ENCODE results near the gene MPPED1. TPM values are rescaled to one million over a fixed set of nuclear protein-coding genes. Genes with fewer than 3 reads are reported as not detected.

MPPED1 gene
- total RNA-seq, 1 experiment from 2014 or later = 0.28 TPM

- H2BK5ac ChIP-seq (ENCODE audit: insufficient read length, low read length) = no peak overlapping the region
- H2BK15ac ChIP-seq (ENCODE audit: low read depth, low read length) = no peak overlapping the region
- H3K4ac ChIP-seq (ENCODE audit: low read depth, low read length) = no peak overlapping the region
- no peak overlapping the region for H3K9ac ChIP-seq (ENCODE audit: extremely low read depth, insufficient read length, low read length)
- H4K5ac ChIP-seq (ENCODE audit: insufficient read length, low read depth, low read length) = no peak overlapping the region
- no peaks in the 10 kb centered on the region for H3K4me1 ChIP-seq (ENCODE audit: insufficient read depth, low read length)
- DNase-seq = no peak
- no peak overlapping the region for H2BK12ac ChIP-seq (ENCODE audit: insufficient read length, low read depth, low read length)
- no peak overlapping the region for H2BK20ac ChIP-seq (ENCODE audit: low read depth, low read length, poor library complexity, severe bottlenecking)
- H3K4me2 ChIP-seq (ENCODE audit: insufficient read depth, insufficient read length, low read length) = no peak overlapping the region
- no peak overlapping the region for H3K18ac ChIP-seq (ENCODE audit: insufficient read length, low read depth, low read length)
- Mint-ChIP-seq H3K4me3 (no peak overlapping the region), H3K27ac (no peak overlapping the region), H3K36me3 (ENCODE audit: insufficient read depth in 1 of 3, low read depth in 3 of 3) (no peaks in the 10 kb centered on the region), H3K27me3 (ENCODE audit: low read depth) (peaks cover 9% of the 10 kb centered on the region), H3K9me3 (no peaks in the 10 kb centered on the region), H3K4me1 (peaks cover 11 to 14% of the 10 kb centered on the region in 2 experiments)
- H3K23me2 ChIP-seq (ENCODE audit: insufficient read length, low read depth, low read length, poor library complexity, severe bottlenecking) = no peaks in the 10 kb centered on the region
- no peak overlapping the region for H4K91ac ChIP-seq (ENCODE audit: insufficient read length, low read depth, low read length)
- H3K9me3 ChIP-seq (ENCODE audit: control insufficient read depth, low read depth, low read length) = no peaks in the 10 kb centered on the region
- no peaks in the 10 kb centered on the region for H3K79me1 ChIP-seq (ENCODE audit: insufficient read depth, low read depth, low read length, poor library complexity, severe bottlenecking)
- no peaks in the 10 kb centered on the region for H4K20me1 ChIP-seq (ENCODE audit: control insufficient read depth, insufficient read depth, insufficient read length)
- H2AK5ac ChIP-seq (ENCODE audit: insufficient read length, low read length) = no peak overlapping the region
- no peak overlapping the region for H3K23ac ChIP-seq (ENCODE audit: insufficient read length, low read depth, low read length)
- H2BK120ac ChIP-seq (ENCODE audit: low read depth, low read length, poor library complexity, severe bottlenecking) = no peak overlapping the region
- no peak overlapping the region for H4K8ac ChIP-seq (replicated peaks; ENCODE audit: insufficient read length, low read depth, low read length)
- H3K27me3 ChIP-seq (ENCODE audit: insufficient read depth, low read length) = no peaks in the 10 kb centered on the region
- no peak overlapping the region for H3K14ac ChIP-seq (ENCODE audit: insufficient read depth, low read length)
- H3K79me2 ChIP-seq (ENCODE audit: insufficient read depth, low read length) = no peaks in the 10 kb centered on the region
- H3T11ph ChIP-seq (ENCODE audit: low read length) = no peak overlapping the region
- H3K27ac ChIP-seq (ENCODE audit: insufficient read length, low read depth, low read length) = no peak overlapping the region
- H3K56ac ChIP-seq (ENCODE audit: insufficient read length, low read depth, low read length) = no peak overlapping the region
- TF ChIP-seq CTCF (conservative IDR thresholded peaks at IDR 0.05) = no peak
- no peak overlapping the region for H2AFZ ChIP-seq (ENCODE audit: low read length)
- WGBS (ENCODE audit: extremely low coverage, insufficient read length, low lambda C conversion rate) = no CpG with 5 or more reads among the region's 7 CpGs
Observed at GRCh38 chr22:43483669-43484068, 71.9 kb downstream of the MPPED1 start.

Measured in H9 (cell line).